GM19455 (cell line): Measurements from ENCODE around the gene KCNT1.

ENCODE experiments used
- ATAC-seq: cut with Tn5 transposase; IDR thresholded peaks from one replicate; pipeline ENCODE4 v1.9.1; 2021; ENCODE audit not compliant: unreplicated experiment

KCNT1 gene

GRCh38 chr9:135815830-135816650, 114.1 kb downstream of the KCNT1 start:
- ATAC-seq, result no peak

- ATAC-seq, result no peak
Measured at GRCh38 chr9:135816651-135816970, 114.6 kb downstream of the KCNT1 start.

DNA sequence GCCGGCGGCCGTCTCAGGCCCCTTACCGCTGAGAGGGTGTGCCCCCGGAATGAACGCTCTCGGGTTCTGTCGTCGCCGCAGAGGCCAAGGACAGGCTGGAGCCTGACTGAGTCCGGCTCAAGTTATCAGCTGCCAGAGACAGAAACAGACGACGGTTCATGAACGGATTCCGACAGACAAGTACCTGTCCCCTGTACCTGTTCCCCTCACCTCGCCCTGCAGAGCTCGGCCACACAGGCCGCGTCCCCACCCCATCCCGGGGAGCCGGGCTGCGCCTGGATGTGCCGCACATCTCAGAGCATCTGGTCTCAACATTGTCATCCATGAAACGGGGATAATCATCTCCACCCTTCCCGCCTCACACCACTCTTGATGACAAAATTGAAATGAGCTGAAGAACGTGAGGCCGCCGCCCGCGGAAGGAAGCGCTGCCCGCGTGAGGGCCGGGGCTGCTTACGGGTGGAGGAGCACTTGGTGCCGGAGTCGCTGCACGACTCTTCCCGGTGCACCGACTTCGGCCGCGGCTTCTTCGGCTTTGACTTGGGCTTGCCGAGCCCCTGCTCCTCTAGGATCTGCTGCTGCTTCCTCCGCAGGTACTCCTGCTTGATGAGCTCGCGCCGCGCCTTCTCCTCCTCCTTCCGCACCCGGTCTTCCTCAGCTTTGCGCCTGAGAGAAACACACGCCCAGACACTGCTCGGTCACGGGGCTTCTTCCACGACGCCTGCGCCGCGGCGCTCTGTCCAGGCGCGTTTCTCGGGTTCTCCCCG, 116.1 kb downstream of the KCNT1 start:
- no peak for ATAC-seq

DNA sequence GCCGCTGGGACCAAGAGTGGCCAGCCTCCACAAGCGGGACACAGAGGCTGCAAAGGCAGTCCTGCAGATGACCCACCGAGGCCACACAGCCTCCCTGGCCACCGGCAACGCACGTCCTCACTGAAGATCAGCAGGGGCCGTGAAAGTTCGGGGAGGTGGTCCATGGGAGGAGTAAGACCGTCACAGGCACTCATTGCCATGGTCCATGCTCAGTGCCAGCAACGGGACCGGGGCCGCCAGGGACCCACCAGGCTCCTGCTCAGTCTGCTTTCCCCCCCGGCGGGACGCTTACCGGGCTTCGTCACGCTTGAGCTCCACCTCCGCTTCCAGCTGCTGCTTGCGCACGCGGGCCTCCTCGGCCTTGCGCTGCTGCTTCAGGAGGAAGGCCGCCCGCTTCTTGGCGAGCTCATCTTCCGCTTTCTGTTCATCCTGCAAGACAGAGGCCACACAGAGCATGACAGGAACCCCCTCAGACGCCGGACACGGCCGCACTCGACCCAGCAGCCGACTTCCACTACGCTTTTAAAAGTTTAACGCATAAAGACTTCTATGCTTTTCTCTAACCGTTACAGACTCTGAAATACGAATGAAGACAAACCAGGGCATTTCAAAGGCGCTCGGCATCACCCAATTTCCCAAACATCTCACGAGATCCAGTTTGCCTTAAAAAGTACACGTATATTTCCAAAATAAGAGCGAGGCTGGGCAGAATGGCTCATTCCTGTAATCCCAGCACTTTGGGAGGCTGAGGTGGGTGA, 116.9 kb downstream of the KCNT1 start:
- no peak for ATAC-seq

DNA sequence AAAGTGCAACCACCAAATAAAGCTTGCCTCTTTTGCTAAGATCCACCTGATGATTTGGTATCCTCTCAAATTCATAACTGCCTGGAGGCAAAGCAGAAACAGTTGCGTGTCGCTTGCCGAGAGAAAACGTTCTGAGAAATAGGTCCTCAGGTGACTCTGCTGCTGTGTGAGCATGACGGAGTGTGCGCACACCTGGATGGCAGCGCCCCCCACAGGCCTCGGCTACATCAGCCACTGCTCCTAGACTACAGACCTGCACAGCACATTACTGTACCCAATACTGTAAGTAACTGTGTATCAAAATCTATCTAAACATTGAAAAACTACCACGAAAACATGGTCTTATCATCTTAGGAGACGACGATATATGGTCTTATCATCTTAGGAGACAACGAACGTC, 117.9 kb downstream of the KCNT1 start:
- no peak for ATAC-seq

DNA sequence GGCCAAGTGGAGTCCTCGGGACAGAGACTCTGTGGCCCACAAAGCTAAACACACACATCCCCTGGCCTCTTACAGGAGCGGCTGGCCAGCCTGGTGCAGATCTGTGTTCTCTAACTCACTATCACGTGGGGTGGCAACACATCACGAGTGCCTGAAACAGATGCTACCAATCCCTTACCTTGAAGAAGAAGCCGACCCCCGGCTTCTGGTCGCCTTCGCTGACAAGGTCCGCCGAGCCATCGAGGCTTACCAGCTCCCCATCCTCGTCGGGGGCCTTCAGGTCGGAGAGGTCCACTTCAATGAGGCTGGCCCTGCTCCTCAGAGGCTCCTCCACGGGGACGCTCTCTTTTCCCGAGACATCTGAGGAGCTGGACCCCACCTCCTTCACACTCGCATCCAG, 118.7 kb downstream of the KCNT1 start:
- ATAC-seq, result no peak

- no peak for ATAC-seq
Measured at GRCh38 chr9:135821116-135821515, 119.1 kb downstream of the KCNT1 start.

DNA sequence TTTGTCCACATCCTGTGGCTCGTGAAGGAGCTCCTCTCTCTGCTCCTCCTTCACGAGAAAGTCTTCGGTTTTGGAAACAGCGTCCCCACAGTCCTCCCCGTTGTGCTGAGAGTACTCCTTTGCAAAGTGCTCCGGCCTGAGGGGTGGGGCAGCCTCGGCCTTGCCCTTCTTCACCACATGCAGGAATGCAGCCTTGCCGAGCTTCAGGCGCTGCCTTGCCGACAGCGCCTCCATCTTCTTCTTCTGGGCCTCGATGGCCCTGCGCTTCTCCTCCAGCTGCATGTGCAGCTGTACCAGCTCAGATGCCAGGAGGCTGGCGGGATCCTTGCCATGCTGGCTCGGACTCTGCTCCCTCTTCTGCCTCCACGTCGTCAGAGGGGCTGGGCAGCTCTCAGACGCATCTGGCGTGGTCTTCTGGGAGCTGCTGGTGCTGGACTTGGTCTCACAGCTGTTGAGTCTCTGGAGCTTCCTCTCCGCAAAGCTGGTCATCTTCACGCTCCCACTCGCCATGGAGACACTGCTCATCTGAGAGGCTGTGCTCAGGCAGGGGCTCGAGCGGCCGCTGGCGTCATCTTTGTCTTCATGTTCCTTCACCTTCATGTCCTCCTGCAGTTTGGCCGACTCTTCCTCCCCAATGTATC, 119.9 kb downstream of the KCNT1 start:
- no peak for ATAC-seq

GRCh38 chr9:135822374-135822755, 120.4 kb downstream of the KCNT1 start:
- ATAC-seq, result no peak

DNA sequence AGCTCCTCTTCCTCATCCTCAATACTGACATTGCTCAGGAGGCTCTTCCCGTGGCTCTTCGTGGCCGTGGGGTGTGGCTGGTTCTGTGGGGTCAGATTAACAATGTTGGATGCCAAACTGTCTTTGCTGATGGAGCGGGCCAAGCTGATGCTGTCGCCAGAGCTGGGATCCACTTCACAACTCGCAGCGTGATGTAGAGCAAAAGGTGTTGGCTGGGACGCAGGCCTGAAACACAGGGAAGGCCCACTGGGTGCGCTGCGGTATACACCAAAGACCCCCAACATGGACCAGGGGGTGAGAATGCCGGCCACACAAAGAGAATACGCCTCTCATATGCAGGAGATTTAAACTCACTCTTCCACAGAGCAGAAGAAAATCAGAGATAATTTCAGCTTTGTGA, 121.1 kb downstream of the KCNT1 start:
- no peak for ATAC-seq

GRCh38 chr9:135825435-135826187, 123.6 kb downstream of the KCNT1 start:
- ATAC-seq, result no peak

DNA sequence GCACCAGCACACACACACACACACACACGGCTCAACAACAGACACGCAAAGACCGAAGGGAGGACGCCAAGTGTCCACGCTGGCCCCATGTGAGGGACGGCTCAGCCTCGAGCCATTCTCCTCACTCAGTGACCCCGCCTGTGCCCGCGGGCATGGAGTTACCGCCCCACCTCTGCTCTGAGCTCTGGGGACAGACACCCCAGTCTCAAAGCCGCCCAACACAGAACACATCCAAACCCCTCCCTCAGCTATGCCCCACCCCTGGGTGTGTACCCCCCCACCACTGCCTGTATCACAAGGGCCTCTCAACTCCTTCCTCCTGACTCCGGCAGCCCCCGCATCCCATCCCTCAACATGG, 124.2 kb downstream of the KCNT1 start:
- ATAC-seq, result no peak

DNA sequence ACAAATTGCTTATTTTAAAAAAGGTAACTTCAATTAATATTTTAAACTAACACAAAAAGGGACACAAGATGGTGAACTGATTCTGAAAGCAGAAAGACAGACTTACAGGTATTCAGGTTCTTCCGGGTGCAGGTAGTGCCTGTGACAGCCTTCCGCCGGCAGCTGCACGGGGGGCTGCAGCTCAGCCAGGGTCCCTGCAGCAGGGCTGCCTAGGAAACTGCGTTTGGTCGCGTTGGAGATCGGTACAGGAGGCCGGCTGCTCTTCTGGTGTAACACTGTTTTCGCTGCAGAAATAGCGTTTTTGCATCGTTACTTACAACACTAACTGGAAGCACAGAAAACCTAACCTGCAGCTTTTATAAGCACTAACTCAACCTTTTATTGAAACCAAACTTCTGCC, 125.3 kb downstream of the KCNT1 start:
- ATAC-seq, result no peak

DNA sequence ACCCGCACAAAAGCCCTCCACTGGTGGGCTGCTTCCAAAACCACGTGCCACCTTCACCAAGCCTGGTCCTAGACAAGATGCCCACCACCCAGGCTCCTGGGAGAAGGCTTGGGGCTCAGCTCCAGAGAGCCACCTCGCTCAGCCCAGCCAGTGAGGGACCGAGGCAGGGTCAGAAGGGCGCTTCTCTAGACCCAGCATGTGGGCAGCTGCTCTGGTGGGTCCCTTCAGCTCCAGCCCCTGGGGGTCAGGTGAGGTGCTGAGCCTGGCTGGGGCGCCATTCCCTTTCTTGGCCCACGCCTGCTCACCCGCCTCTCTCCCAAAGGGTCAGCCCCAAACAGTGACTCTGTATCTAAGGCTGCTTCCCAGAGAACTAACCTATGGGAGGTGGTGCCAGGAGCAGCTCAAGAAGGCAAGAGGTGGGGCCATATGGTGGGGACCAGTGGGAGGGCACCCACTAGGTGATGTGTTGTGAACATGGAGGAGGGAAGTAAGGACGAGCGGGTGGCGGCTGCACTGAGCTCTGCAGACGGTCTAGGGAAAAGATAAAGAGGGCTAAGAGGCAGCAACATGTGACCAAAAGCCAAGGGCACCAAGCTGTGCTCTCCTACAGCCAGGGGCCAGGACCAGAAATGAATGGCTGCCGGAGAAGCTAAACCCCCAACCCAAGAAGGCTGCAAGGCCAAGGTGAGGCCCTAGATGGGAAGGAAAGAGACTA, 126.0 kb downstream of the KCNT1 start:
- no peak for ATAC-seq

DNA sequence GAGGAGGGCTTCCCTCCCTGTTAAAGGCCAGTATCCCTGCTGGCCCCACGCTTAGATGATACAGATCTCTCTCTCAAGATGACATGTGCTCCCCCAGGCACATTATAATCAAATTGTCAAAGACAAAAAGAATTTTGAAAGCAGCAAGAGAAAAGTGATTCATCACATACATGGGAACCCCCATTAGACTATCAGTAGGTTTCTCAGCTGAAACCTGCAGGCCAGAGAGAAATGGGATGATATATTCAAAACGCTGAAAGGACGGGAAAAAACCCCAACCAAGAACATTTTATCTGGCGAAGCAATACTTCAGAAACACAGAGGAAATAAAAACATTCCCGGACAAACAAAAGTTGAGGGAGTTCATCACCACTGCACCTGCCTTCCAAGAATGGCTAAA, 126.7 kb downstream of the KCNT1 start:
- no peak for ATAC-seq

DNA sequence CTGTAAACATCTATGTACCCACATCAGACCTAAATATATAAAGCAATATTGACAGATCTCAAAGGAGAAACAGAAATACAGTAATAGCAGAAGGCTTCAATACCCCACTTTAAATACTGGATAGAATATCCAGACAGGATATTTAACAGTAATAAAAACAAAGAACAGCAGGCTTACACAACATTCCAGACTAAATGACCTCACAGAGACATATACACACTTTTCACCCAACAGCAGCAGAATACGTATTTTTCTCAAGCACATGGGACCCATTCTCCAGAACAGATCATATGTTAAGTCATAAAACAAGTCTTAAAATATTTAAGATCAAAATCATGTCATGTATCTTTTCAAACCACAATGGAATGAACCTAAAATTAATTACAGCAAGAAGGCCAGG, 128.5 kb downstream of the KCNT1 start:
- ATAC-seq, result no peak

DNA sequence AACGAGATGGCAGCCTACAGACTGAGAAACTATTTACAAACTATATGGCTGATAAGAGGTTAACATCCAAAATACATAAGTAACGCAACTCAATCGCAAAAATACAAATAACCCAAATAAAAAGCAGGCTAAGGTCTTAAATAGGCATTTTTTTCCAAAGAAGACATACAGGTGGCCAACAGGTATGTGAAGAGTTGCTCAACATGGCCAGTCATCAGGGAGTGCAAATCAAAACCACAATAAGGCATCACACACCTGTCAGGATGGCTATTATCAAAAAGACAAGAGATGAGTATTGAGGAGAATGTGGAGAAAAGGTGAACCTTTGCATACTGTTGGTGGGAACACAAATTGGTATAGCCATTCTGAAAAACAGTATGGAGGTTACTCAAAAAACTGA, 131.9 kb downstream of the KCNT1 start:
- no peak for ATAC-seq

DNA sequence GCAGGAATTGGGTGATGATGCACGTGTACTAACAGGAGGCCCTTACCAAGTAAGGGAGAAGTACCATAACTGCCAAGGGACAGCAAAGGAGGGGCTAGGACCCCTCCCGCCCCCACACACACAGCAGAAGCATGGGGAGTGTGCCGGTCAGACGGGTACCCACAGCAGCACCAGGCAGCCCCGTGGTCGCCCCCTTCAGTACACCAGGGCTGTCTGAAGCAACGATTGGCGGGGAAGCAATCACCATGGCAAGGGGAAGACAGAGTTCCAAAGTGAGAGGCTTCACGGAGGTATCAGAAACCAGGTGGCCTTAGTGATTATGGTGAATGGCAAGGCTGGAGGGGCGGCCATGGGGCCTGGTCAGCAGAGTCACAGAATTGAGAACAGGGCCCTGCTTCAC, 133.1 kb downstream of the KCNT1 start:
- ATAC-seq, result no peak

DNA sequence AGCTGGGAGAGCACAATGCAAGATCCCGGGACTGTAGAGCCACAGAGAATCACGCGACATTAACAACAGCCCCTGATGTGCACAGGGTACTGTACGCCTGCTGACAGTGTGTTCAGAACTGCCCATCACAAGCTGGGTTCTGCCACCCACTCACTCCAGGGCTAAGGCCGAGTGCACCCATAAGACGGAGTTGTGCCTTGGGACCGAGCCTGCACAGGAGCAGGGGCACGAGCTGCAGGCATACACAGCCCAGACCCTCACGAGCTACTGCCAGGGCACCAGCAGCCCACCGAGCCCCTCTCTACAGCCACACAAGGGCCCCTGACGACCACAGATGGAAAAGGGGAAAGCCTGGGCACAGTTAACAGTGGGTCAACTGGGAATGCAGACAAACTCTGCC, 137.5 kb downstream of the KCNT1 start:
- no peak for ATAC-seq

DNA sequence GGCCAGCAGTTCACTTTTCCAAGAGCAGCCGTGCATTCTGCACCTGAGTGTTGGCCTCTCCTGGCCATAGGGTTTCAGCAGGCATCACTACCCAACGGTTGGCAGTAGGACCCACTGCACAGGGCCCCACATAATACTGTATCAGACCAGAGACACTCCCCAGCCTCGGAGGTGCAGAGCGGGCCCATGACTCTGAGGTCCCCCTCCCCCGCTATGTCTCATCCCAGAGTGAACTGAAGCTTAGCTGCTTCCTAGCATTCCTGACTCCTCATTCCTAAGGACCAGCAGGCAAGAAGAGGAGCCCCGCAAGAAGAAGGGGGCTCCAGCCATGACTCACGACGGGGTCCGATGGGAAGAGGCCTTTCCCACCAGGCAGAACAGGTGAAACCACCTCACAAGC, 138.1 kb downstream of the KCNT1 start:
- ATAC-seq, result no peak
